ENCODE measurements around the gene POLR2J3.
"Not testable (repeated sequence)": the region's sequence is repeated elsewhere in the genome, so short reads cannot be mapped to it uniquely, and the experiment has no call there.

GRCh38 chr7:102610441-102610840, 38.1 kb upstream of the POLR2J3 start:
- TF ChIP-seq CTCF (IDR thresholded peaks at IDR 0.05; ENCODE audit: low read depth, low read length, poor library complexity, severe bottlenecking); EZH2phosphoT487 (IDR thresholded peaks at IDR 0.05; ENCODE audit: borderline replicate concordance, low read length): not testable (repeated sequence)
